Middle frontal gyrus (tissue), 1 donor: ENCODE data around the gene RPS26.
A peak's percentile ranks its signal among the peaks of the same experiment; 100 is the strongest.
"Not testable (repeated sequence)": the region's sequence is repeated elsewhere in the genome, so short reads cannot be mapped to it uniquely, and the experiment has no call there.

Source experiments
- DNase-seq: peaks from one replicate; pipeline ENCODE4 v3.0.0-alpha.2; 2015; ENCODE audit warnings: low spot score; ENCODE audit errors: extremely low spot score

The RPS26 gene

DNA sequence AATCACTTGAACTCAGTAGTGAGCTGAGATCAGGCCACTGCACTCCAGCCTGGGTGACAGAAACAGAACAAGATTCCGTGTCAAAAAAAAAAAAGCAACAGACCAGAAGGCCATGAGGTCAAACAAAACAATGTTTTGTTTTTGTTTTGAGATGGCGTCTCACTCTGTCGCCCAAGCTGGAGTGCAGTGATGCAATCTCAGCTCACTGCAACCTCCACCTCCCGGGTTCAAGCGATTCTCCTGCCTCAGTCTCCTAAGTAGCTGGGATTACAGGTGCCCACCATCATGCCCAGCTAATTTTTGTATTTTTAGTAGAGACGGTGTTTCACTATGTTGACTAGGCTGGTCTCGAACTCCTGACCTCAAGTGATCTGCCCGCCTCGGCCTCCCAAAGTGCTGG is 36.2 kb downstream of the RPS26 start:
- not testable (repeated sequence) for DNase-seq

DNA sequence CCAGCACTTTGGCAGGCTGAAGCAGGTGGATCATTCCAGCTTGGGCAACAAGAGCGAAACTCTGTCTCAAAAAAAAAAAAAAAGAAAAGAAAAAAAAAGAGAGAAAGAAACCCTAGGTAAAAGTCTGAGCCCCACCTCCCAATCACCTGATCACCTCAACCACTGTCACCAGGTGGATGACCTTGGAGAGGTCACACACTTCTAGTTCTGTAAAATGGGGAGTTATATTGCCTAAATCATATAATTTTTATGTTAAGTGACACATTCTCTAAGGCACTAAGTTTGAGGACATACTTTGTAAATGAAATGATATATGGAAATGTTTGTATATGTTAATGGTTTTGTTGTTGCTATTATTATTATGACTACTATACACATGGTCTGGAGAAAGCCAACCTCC is 36.7 kb downstream of the RPS26 start:
- no peak for DNase-seq

DNA sequence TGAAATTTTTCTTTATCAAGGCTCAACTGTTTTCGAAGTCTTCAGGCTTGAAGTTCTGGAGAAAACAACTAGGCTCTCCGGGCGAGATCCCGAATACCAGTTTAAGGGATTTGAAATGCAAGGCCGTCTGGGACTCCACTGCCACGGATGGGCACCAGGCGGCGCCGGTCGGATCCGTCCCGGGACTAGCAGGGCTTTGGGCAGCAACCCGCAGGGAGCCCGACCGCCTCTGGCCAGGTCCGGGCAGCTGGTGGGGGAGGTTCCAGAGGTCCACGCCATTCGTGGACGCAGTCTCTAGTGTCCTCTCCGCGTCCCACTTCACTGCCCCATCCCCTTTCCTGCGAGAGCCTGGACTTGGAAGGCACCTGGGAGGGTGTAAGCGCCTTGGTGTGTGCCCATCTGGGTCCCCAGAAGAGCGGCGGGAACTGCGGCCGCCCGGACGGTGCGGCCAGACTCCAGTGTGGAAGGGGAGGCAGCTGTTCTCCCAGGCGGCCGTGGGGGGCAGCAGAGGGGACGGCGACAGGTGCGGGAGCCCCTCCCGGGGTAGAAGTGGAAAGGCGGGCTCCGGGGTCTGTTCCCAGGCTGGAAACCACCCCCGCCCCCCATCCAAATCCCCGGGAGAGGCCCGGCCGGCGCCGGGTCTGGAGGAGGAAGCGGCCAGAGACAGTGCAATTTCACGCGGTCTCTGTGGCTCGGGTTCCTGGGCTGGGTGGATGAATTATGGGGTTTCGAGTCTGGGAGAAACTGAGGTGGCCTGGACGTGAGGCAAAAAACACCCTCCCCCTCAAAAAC is 37.4 kb downstream of the RPS26 start:
- DNase-seq, result peak; percentile 22

DNA sequence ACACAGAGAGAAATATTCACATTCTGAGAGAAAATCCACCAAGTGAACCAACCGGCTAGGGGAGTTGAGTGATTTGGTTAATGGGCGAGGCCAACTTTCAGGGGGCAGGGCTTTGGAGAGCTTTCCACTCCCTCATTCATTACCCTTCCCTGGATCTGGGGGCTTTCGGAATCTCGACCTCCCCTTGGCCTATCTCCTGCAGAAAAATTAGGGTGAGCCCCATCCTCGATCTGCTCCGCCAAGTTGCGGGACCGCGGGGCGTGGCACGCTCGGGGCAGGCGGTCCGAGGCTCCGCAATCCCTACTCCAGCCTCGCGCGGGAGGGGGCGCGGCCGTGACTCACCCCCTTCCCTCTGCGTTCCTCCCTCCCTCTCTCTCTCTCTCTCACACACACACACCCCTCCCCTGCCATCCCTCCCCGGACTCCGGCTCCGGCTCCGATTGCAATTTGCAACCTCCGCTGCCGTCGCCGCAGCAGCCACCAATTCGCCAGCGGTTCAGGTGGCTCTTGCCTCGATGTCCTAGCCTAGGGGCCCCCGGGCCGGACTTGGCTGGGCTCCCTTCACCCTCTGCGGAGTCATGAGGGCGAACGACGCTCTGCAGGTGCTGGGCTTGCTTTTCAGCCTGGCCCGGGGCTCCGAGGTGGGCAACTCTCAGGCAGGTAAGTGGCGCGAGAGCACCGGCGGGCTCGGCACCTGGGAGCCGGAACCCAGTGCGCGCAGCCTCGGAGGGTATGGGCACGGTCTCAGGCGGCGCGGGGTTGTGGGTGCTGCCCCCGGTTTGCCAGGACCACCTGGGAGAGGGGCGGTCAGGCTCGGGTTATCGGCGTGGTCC is 38.2 kb downstream of the RPS26 start, which contains the start of gene ERBB3:
Gene ERBB3 (plus strand): TSS at position 443 of the 833 bp plus-strand sequence. CDS start 136 bp downstream, at position 579.
- DNase-seq, result peak; percentile 36

DNA sequence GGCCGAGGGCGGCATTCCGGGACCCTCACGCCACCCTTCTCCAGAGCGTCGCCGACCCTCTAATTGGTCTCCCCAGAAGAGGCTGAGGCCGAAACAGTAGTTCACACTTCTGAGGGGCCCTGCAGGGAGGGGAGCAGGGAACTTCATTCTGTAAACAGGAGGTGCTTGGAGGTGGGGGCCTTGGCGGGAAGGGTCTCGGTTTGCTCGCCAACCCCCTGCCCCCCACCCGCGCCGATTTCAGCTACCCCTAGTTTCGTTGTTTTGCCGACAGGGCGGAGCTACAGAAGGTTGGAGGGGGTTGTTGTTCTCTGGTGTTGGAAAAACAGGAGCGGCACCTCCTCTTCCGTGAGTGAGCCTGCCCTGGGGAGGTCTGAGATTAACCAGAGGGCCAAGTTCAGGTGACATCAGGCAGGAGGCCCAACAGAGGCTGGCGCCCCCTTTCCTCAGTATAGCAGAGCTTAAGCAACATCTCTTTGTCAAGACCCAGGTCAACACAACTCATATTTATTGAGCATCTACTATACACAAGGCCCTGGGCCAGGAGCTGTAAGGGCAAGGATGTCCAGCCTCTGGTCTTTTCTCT is 38.9 kb downstream of the RPS26 start:
- no peak for DNase-seq

DNA sequence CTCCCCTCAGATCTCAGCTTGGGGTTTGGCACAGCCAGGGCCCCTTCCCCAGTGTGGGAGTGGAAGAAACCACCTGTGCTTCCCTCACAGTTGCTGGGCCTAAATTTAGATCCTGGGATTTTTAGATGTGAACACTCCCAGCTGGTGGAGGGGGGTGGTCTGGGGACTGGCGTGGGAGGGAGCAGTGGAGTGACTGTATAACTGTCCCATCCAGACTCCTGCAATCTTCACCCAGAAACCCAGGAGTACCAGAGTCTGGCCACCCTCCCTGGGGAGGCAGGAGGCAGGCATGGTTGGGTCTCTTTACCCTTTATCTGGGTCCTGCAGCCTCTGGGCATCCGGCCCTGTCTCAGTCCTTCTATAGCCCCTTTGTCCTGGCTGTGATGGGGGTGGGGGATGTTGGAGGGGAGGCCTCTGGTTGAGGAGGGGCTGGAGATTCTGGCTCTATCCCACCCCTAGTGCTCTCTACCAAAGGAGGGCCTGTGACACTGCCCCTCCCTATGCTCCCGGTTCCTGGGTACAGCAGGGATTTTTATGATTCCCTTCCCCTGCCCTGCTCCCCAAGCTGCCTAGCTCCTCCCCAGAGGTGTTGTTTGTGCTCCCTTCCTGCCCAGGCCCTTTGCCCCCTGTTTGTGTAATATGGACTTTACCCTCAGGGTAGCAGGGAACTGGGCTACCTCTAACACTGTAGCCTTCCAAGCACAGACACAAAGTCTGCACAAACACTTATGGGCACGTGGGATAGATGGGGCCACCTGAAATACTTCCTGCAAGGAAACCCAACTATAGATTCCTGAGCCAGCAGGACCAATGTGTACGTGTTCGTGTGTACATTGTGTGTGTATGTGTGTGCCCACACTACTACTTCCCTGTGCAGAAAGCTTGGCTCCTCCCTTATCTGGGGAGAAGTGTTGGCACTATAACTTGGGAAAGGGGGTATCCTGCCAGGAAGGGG is 40.0 kb downstream of the RPS26 start:
- no peak for DNase-seq

DNA sequence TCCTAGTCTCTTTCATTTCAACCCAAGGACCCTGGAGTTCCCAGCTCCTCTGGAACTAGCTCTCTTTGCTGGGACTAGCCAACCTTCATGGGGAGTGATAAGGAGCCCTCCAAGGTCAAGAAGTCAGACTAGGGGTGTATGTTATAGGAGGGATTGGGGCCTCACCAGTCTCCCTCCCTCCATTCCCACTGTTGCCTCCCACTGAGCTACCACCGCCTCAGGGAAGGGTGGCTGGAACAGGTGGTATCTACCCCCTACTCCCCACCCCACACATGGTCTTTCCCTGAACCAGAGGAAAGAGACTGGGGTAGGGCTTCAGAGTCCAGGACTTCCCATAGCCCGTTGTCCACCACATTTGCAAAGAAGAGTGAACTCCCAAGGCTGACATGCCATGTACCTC is 40.7 kb downstream of the RPS26 start:
- no peak for DNase-seq

DNA sequence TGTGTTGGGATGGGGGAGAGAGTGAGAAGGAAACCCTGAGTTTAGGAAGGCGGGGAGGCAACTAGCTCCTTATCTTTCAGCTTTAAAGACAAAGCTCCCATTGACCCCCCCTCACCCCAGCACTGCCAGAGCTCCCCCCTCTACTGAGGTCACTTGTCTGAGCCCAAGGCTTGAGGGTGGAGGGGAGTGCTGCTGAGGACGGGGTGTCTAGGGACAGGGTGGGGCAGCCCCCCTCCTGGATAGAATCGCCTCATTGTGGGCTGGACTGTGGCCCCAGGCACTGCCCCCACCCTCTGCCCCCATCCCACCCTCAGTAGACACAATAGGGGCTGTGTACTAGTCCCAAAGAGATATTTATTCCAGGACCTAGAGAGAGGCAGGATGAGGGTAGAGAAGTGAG is 41.2 kb downstream of the RPS26 start:
- DNase-seq, result peak; percentile 24

DNA sequence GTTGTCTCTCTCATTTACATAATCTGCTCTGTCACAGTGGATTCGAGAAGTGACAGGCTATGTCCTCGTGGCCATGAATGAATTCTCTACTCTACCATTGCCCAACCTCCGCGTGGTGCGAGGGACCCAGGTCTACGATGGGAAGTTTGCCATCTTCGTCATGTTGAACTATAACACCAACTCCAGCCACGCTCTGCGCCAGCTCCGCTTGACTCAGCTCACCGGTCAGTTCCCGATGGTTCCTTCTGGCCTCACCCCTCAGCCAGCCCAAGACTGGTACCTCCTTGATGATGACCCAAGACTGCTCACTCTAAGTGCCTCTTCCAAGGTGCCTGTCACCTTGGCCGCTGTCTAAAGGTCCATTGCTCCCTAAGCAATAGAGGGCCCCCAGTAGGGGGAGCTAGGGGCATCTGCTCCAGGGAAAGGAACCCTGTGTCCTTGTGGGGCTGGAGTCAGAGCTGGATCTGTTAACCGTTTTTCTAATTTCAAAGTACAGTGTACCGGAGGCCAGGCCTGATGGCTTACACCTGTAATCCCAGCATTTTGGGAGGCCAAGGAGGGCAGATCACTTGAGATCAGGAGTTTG is 43.3 kb downstream of the RPS26 start:
- DNase-seq, result no peak

DNA sequence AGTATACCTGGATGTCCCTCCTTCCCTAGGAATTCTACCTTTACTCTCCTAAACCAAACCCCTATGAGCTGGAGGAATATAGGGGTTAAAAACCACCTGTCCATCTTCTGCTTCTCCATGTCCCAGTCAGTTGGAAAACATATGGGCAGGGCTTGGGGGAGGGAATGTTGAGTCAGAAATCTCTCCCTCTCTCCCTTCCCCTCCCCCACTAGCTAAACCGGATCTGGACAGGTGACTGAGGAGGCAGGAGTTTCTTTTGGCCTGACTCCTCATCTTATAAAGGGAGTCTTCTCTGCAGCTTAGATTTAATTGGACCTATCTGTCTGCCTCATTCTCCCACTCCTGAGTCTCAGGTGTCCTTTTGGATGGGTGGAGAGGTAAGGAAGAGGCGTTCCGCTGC is 44.4 kb downstream of the RPS26 start:
- no peak for DNase-seq

DNA sequence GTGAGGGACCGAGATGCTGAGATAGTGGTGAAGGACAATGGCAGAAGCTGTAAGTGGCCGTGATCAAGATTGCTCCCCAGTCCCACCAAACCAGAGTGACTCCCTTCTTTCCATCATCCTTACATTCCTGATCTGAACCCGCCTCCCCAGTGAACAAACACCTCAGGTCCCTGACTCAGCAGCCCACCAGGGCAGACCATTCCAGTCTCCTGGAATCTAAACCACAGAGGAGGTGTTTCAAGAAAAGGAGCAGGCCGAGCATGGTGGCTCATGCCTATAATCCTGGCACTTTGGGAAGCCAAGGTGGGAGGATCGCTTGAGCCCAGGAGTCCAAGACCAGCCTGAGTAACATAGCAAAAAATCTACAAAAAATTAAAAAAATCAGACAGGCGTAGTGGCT is 44.9 kb downstream of the RPS26 start:
- no peak for DNase-seq

DNA sequence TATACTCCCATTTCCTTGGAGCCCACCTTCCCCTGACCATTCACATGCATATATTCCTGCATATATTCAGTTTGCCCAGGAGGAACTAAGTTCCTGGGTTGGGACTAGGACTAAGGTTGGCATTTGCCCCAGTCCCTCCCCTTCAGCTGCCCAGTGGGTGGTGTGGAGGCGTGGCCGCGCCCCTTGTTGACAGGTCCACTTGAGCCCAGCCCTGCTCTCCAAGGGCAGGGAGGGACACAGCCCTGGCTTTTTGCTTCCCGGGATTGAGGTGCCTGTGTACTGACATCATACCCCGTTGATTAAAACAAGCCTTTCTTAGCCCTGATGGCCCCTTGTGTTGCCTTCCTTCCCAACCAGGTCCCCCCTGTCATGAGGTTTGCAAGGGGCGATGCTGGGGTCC is 45.5 kb downstream of the RPS26 start:
- no peak for DNase-seq
